Measurements from ENCODE around the gene FAM168A. TPM values are rescaled to one million over a fixed set of nuclear protein-coding genes. Genes with fewer than 3 reads are reported as not detected.

Gene FAM168A
- total RNA-seq, 4 donors from 2014 or later, result 28.8 to 53.5 (median 30.6) TPM

GRCh38 chr11:73356979-73357860 is 240.7 kb downstream of the FAM168A start:
- H3K27me3 ChIP-seq, result no peaks in the 10 kb centered on the region
- no peak for DNase-seq (ENCODE audit: low spot score in 2 of 2)
- H3K4me3 ChIP-seq, result no peak overlapping the region
- H3K9me3 ChIP-seq, result no peaks in the 10 kb centered on the region
- peaks cover 0 to 9% (median 0%) of the 10 kb centered on the region in 4 donors for H3K4me1 ChIP-seq
- peaks cover 0 to 95% (median 0%) of the 10 kb centered on the region in 3 donors for H3K36me3 ChIP-seq
- H3K27ac ChIP-seq, result no peak overlapping the region
- TF ChIP-seq EP300 (IDR thresholded peaks at IDR 0.05), result no peak
- no peak for TF ChIP-seq CTCF (IDR thresholded peaks at IDR 0.05)
- TF ChIP-seq POLR2A (IDR thresholded peaks at IDR 0.05), result no peak
- 88 to 91% methylated on average over 19 to 22 of the region's 22 CpGs for WGBS, 2 donors

DNA sequence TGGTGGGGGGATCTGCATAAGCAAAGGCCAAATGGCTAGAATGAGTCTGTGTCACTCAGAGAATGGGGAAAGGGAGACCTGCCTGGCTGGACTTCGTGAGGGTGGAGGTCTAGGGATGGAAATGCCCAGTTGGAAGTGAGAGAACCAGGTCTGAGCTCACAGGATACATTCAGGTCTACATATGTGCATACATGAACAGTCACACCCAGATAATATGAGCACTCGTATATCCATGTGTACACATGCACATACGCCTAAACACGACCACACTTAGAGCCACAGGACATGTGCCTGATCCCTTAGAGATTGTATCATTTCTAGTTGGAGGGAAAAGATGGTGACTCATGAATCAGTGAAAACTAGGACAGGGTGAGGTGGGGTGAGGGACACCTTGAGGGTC is 242.8 kb downstream of the FAM168A start:
- DNase-seq (ENCODE audit: low spot score in 2 of 2), result no peak
- Histone ChIP-seq H3K36me3 (peaks cover 0 to 74% (median 0%) of the 10 kb centered on the region in 3 donors), H3K4me1 (peaks cover 0 to 21% (median 0%) of the 10 kb centered on the region in 4 donors), H3K4me3 (no peak overlapping the region), H3K27me3 (no peaks in the 10 kb centered on the region), H3K27ac (no peak overlapping the region), H3K9me3 (no peaks in the 10 kb centered on the region)
- TF ChIP-seq CTCF (IDR thresholded peaks at IDR 0.05) (no peak), EP300 (IDR thresholded peaks at IDR 0.05) (no peak), POLR2A (IDR thresholded peaks at IDR 0.05) (no peak)
- 90 to 92% methylated on average over 4 of the region's 4 CpGs for WGBS, 2 donors

DNA sequence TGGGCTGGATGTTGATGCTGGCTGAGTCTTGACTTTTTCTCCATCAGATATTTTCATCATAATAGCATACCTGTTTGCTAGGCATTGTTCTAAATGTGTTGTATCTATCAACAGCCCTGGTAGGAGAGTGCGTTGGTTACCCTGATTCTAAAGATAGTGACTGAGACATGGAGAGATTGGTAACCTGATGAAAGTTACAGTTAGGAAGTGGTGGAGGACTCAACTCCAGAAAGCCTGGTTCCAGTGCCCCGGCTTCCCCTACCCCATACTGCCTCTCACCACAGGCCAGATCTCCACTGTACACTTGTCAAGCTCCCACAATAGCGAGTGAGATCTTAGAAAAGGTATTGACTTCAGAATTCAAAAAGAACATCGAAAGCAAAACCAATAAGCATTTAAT is 244.5 kb downstream of the FAM168A start:
- no peak for DNase-seq (ENCODE audit: low spot score in 2 of 2)
- WGBS, 2 donors, result 90 to 95% methylated on average over 4 of the region's 4 CpGs
- Histone ChIP-seq H3K27ac (no peak overlapping the region), H3K27me3 (no peaks in the 10 kb centered on the region), H3K36me3 (peaks cover 0 to 72% (median 0%) of the 10 kb centered on the region in 3 donors), H3K9me3 (no peaks in the 10 kb centered on the region), H3K4me1 (peaks cover 0 to 20% (median 0%) of the 10 kb centered on the region in 4 donors), H3K4me3 (no peak overlapping the region)
- TF ChIP-seq POLR2A (IDR thresholded peaks at IDR 0.05) (no peak), EP300 (IDR thresholded peaks at IDR 0.05) (no peak), CTCF (IDR thresholded peaks at IDR 0.05) (no peak)

DNA sequence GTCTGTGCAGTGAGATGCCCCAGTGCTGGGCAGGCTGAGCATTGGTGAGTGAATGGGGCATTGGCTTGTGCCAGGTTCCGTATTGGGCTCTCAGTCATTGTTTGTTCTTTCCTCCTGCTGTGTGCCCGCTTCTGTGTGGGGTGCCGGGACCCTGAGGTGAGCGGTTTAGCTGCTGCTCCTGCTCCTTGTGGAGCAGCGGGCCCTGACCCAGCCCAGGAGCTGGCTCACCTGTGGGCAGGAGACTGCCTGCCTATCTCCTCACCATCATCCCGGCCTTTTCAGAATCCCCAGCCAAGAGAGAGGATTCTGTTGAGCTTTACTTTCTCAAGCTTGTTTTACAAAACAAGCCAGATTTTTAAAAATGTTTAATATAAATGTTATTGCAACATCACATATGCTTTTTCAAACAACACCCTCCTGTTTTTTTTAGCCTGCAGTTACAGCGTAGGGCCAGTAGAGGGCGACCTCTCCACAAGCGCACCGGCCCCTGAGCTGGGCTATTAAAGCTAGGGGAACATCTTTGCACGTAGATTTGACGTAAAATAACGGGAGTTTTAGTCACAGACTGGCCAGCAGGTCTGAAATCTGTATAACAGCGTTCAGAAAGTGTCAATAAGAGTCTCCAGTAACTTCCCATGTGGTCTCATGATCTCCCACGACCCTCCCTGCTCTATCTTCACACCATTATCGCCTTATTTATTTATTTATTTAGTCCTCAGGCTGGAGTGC is 246.8 kb downstream of the FAM168A start:
- peaks cover 0 to 26% (median 0%) of the 10 kb centered on the region in 4 donors for H3K4me1 ChIP-seq
- H3K36me3 ChIP-seq, result peaks cover 0 to 68% (median 0%) of the 10 kb centered on the region in 3 donors
- H3K27ac ChIP-seq, result peak overlapping the region in 2 of 4 donors; percentile 54 to 62
- WGBS, 2 donors, result 22% methylated on average over 16 of the region's 16 CpGs
- DNase-seq (ENCODE audit: low spot score in 2 of 2), result peak; percentile 37 to 49
- H3K27me3 ChIP-seq, result no peaks in the 10 kb centered on the region
- TF ChIP-seq CTCF (IDR thresholded peaks at IDR 0.05) (peak; percentile 87 to 98 (median 96)), POLR2A (IDR thresholded peaks at IDR 0.05) (no peak)
- H3K4me3 ChIP-seq, result no peak overlapping the region
- no peaks in the 10 kb centered on the region for H3K9me3 ChIP-seq

Small RNA genes within 50 kb of the gene (small RNA-seq; reads per million reads assigned to genes)
- gene AP000763.2 (not detected), gene HMGN2P38 (not detected)

Other genes starting within 250 kb of the FAM168A start
- gene RELT, start 221.7 kb downstream of the FAM168A start, total RNA-seq, result 1 to 10 TPM; 2.4 to 6.0 (median 2.5) TPM
- 100 to 1,000 TPM in 3 of 4 donors, 10 to 100 TPM in 1; 71.4 to 226 (median 206) TPM for gene PLEKHB1, start 48.5 kb upstream of the FAM168A start, total RNA-seq
- gene RAB6A, start 163.0 kb upstream of the FAM168A start, total RNA-seq, result 100 to 1,000 TPM; 183 to 254 (median 234) TPM
- 10 to 100 TPM in 3 of 4 donors, 1 to 10 TPM in 1; 4.3 to 25.3 (median 21.1) TPM for gene MRPL48, start 189.8 kb upstream of the FAM168A start, total RNA-seq

Data from tibial nerve (tissue), 4 donors.